ENCODE data around the gene REG1A.

REG1A gene

DNA sequence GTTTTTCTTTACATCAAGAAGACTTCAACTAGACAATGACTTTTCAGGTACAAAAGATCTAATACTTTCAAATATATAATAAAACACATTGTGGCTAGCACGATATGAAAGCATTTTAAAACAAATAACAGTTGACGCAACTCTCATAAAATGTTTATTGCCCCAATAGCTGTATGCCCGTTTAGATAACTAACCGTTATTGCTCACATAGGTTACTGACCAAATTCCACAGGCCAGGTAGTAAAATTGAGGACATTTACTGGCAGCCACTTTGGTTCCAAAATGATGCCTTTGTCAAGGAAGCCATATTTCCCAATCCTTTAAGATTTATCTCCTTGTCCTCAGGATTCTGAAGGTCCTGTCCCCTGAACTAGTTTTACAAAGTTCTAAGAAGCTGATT is 29.6 kb upstream of the REG1A start:
- Histone ChIP-seq H3K36me3 (ENCODE audit: control insufficient read depth in 1 of 2, insufficient read depth in 2 of 2, low read length in 2 of 2) (no peaks in the 10 kb centered on the region), H3K9me3 (ENCODE audit: insufficient read depth, low read depth, low read length) (no peaks in the 10 kb centered on the region), H4K12ac (ENCODE audit: low read depth, low read length) (no peak overlapping the region), H3K4me3 (ENCODE audit: low read depth, low read length) (no peak overlapping the region), H2AFZ (ENCODE audit: insufficient read depth, low read length, poor library complexity) (no peak overlapping the region), H3K14ac (ENCODE audit: low read length) (no peak overlapping the region), H3K27ac (ENCODE audit: low read depth, low read length) (no peak overlapping the region), H3K4me1 (ENCODE audit: control insufficient read depth in 1 of 2, insufficient read depth in 2 of 2, low read length in 2 of 2) (no peaks in the 10 kb centered on the region), H3K9ac (ENCODE audit: low read length) (no peak overlapping the region), H2BK5ac (ENCODE audit: low read depth, low read length, poor library complexity) (no peak overlapping the region), H3K27me3 (ENCODE audit: insufficient read depth, low read length) (no peaks in the 10 kb centered on the region), H3K4me2 (ENCODE audit: low read length) (no peak overlapping the region), H2BK12ac (ENCODE audit: low read length) (no peak overlapping the region), H3K79me1 (ENCODE audit: low read length) (no peaks in the 10 kb centered on the region), H4K8ac (ENCODE audit: low read depth, low read length) (no peak overlapping the region), H3K79me2 (ENCODE audit: control insufficient read depth, insufficient read depth, low read length, poor library complexity) (no peaks in the 10 kb centered on the region), H3K4ac (ENCODE audit: low read depth, low read length) (no peak overlapping the region), H3K18ac (ENCODE audit: low read length) (no peak overlapping the region), H2AK5ac (ENCODE audit: low read length) (no peak overlapping the region), H4K91ac (ENCODE audit: low read depth, low read length) (no peak overlapping the region), H2BK120ac (ENCODE audit: insufficient read depth, low read length, poor library complexity) (no peak overlapping the region), H3K23ac (ENCODE audit: low read length) (no peak overlapping the region)
- no CpG with 5 or more reads among the region's 4 CpGs for WGBS (ENCODE audit: extremely low coverage, insufficient coverage, insufficient read length)
- no peak for DNase-seq

DNA sequence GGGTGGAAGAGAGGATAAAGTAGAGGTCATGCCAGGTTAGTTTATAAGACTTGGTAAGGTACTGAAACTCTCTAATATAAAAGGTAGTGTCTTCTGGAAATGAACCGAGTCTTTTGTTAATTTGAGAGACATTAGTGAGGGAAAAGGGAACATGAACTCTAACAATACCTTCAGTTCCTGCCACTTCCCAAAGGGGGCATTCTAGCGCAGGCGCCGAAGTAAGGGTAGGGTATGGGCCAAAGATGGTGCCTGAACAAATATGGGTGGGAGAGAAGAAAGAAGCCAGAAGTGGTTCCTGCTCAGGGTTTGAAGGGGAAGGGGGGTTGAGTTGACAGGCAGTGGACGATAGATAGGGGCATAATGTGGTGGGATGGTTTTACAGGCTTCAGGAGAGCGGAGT is 22.4 kb upstream of the REG1A start:
- Histone ChIP-seq H4K8ac (ENCODE audit: low read depth, low read length) (no peak overlapping the region), H3K9me3 (ENCODE audit: insufficient read depth, low read depth, low read length) (peaks cover 2% of the 10 kb centered on the region), H3K4ac (ENCODE audit: low read depth, low read length) (no peak overlapping the region), H2AFZ (ENCODE audit: insufficient read depth, low read length, poor library complexity) (no peak overlapping the region), H3K27me3 (ENCODE audit: insufficient read depth, low read length) (no peaks in the 10 kb centered on the region), H3K27ac (ENCODE audit: low read depth, low read length) (no peak overlapping the region), H3K4me2 (ENCODE audit: low read length) (no peak overlapping the region), H3K4me3 (ENCODE audit: low read depth, low read length) (no peak overlapping the region), H2BK5ac (ENCODE audit: low read depth, low read length, poor library complexity) (no peak overlapping the region), H3K14ac (ENCODE audit: low read length) (no peak overlapping the region), H2AK5ac (ENCODE audit: low read length) (no peak overlapping the region), H3K23ac (ENCODE audit: low read length) (no peak overlapping the region), H3K18ac (ENCODE audit: low read length) (no peak overlapping the region), H2BK12ac (ENCODE audit: low read length) (no peak overlapping the region), H3K36me3 (ENCODE audit: control insufficient read depth in 1 of 2, insufficient read depth in 2 of 2, low read length in 2 of 2) (no peaks in the 10 kb centered on the region), H4K12ac (ENCODE audit: low read depth, low read length) (no peak overlapping the region), H2BK120ac (ENCODE audit: insufficient read depth, low read length, poor library complexity) (no peak overlapping the region), H4K91ac (ENCODE audit: low read depth, low read length) (no peak overlapping the region), H3K4me1 (ENCODE audit: control insufficient read depth in 1 of 2, insufficient read depth in 2 of 2, low read length in 2 of 2) (no peaks in the 10 kb centered on the region), H3K9ac (ENCODE audit: low read length) (no peak overlapping the region), H3K79me1 (ENCODE audit: low read length) (no peaks in the 10 kb centered on the region), H3K79me2 (ENCODE audit: control insufficient read depth, insufficient read depth, low read length, poor library complexity) (no peaks in the 10 kb centered on the region)
- no peak for DNase-seq
- WGBS (ENCODE audit: extremely low coverage, insufficient coverage, insufficient read length), result no CpG with 5 or more reads among the region's 6 CpGs

DNA sequence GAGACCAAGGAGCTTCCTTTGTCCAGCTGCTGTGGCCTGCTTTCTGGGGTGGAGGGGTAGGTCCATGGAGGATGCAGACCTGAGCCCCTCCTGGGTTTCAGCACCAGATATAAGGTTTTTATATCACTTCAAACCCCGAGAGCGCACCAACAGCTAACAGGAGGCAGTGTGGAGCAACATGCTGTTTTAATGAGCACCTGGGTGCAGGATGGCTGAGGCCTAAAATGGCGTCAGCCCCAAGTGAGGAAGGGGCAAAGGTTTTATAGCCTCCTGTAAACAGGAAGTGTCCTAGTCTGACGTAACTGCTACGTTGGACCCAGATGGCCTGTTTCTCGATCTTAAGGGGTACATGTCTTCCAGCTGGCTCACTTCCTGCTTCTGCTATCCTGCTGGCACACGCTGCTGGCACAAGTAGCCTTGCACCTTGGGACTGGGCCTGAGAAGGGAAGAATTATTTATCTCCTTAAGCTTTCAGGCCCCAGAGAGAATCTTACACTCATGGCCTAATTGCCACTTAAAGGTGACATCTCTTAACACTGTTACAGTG is 21.1 kb upstream of the REG1A start:
- no peak overlapping the region for H2BK120ac ChIP-seq (ENCODE audit: insufficient read depth, low read length, poor library complexity)
- H2BK12ac ChIP-seq (ENCODE audit: low read length), result no peak overlapping the region
- no peak overlapping the region for H3K4me2 ChIP-seq (ENCODE audit: low read length)
- H3K27ac ChIP-seq (ENCODE audit: low read depth, low read length), result no peak overlapping the region
- no peak for DNase-seq
- no peak overlapping the region for H3K9ac ChIP-seq (ENCODE audit: low read length)
- H3K4ac ChIP-seq (ENCODE audit: low read depth, low read length), result no peak overlapping the region
- no peaks in the 10 kb centered on the region for H3K4me1 ChIP-seq (ENCODE audit: control insufficient read depth in 1 of 2, insufficient read depth in 2 of 2, low read length in 2 of 2)
- H3K18ac ChIP-seq (ENCODE audit: low read length), result no peak overlapping the region
- H3K27me3 ChIP-seq (ENCODE audit: insufficient read depth, low read length), result no peaks in the 10 kb centered on the region
- no peaks in the 10 kb centered on the region for H3K36me3 ChIP-seq (ENCODE audit: control insufficient read depth in 1 of 2, insufficient read depth in 2 of 2, low read length in 2 of 2)
- no peak overlapping the region for H4K8ac ChIP-seq (ENCODE audit: low read depth, low read length)
- no peak overlapping the region for H2AFZ ChIP-seq (ENCODE audit: insufficient read depth, low read length, poor library complexity)
- H4K12ac ChIP-seq (ENCODE audit: low read depth, low read length), result no peak overlapping the region
- no peaks in the 10 kb centered on the region for H3K79me1 ChIP-seq (ENCODE audit: low read length)
- no peak overlapping the region for H2BK5ac ChIP-seq (ENCODE audit: low read depth, low read length, poor library complexity)
- H2AK5ac ChIP-seq (ENCODE audit: low read length), result no peak overlapping the region
- H3K14ac ChIP-seq (ENCODE audit: low read length), result no peak overlapping the region
- WGBS (ENCODE audit: extremely low coverage, insufficient coverage, insufficient read length), result no CpG with 5 or more reads among the region's 7 CpGs
- no peak overlapping the region for H4K91ac ChIP-seq (ENCODE audit: low read depth, low read length)
- no peak overlapping the region for H3K23ac ChIP-seq (ENCODE audit: low read length)
- peaks cover 2% of the 10 kb centered on the region for H3K9me3 ChIP-seq (ENCODE audit: insufficient read depth, low read depth, low read length)
- no peaks in the 10 kb centered on the region for H3K79me2 ChIP-seq (ENCODE audit: control insufficient read depth, insufficient read depth, low read length, poor library complexity)
- H3K4me3 ChIP-seq (ENCODE audit: low read depth, low read length), result no peak overlapping the region

DNA sequence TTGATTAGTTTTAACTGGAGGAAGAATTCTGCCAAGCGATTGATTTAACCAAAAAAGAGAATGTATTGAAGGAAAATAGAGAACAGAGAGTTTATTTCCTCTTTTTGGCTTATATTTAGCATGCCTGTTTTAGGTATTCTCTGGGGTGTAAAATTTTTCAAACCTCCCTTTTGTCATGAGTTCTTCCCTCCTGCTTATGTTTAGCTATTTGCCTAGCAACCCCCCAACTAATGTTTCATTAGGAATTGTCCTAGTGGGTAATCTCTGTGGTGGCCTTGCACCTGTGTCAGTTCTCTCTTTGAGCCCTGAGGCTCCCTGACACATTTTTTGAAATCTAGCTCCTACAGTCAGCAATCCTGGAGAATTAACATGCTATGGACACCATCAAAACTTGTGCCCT is 20.0 kb upstream of the REG1A start:
- H2AK5ac ChIP-seq (ENCODE audit: low read length), result no peak overlapping the region
- WGBS (ENCODE audit: extremely low coverage, insufficient coverage, insufficient read length), result no CpG with 5 or more reads among the region's 1 CpG
- no peak overlapping the region for H3K23ac ChIP-seq (ENCODE audit: low read length)
- no peak overlapping the region for H4K8ac ChIP-seq (ENCODE audit: low read depth, low read length)
- H3K4ac ChIP-seq (ENCODE audit: low read depth, low read length), result no peak overlapping the region
- H3K14ac ChIP-seq (ENCODE audit: low read length), result no peak overlapping the region
- no peak overlapping the region for H3K18ac ChIP-seq (ENCODE audit: low read length)
- no peak overlapping the region for H2BK5ac ChIP-seq (ENCODE audit: low read depth, low read length, poor library complexity)
- no peak overlapping the region for H2AFZ ChIP-seq (ENCODE audit: insufficient read depth, low read length, poor library complexity)
- DNase-seq, result no peak
- no peaks in the 10 kb centered on the region for H3K79me1 ChIP-seq (ENCODE audit: low read length)
- no peak overlapping the region for H4K91ac ChIP-seq (ENCODE audit: low read depth, low read length)
- H3K4me3 ChIP-seq (ENCODE audit: low read depth, low read length), result no peak overlapping the region
- H4K12ac ChIP-seq (ENCODE audit: low read depth, low read length), result no peak overlapping the region
- H2BK12ac ChIP-seq (ENCODE audit: low read length), result no peak overlapping the region
- no peak overlapping the region for H2BK120ac ChIP-seq (ENCODE audit: insufficient read depth, low read length, poor library complexity)
- no peaks in the 10 kb centered on the region for H3K27me3 ChIP-seq (ENCODE audit: insufficient read depth, low read length)
- peaks cover 2% of the 10 kb centered on the region for H3K9me3 ChIP-seq (ENCODE audit: insufficient read depth, low read depth, low read length)
- H3K4me2 ChIP-seq (ENCODE audit: low read length), result no peak overlapping the region
- H3K27ac ChIP-seq (ENCODE audit: low read depth, low read length), result no peak overlapping the region
- H3K79me2 ChIP-seq (ENCODE audit: control insufficient read depth, insufficient read depth, low read length, poor library complexity), result no peaks in the 10 kb centered on the region
- no peak overlapping the region for H3K9ac ChIP-seq (ENCODE audit: low read length)
- no peaks in the 10 kb centered on the region for H3K4me1 ChIP-seq (ENCODE audit: control insufficient read depth in 1 of 2, insufficient read depth in 2 of 2, low read length in 2 of 2)
- H3K36me3 ChIP-seq (ENCODE audit: control insufficient read depth in 1 of 2, insufficient read depth in 2 of 2, low read length in 2 of 2), result no peaks in the 10 kb centered on the region
